ENCODE data around the gene SMARCD2.

Gene SMARCD2

DNA sequence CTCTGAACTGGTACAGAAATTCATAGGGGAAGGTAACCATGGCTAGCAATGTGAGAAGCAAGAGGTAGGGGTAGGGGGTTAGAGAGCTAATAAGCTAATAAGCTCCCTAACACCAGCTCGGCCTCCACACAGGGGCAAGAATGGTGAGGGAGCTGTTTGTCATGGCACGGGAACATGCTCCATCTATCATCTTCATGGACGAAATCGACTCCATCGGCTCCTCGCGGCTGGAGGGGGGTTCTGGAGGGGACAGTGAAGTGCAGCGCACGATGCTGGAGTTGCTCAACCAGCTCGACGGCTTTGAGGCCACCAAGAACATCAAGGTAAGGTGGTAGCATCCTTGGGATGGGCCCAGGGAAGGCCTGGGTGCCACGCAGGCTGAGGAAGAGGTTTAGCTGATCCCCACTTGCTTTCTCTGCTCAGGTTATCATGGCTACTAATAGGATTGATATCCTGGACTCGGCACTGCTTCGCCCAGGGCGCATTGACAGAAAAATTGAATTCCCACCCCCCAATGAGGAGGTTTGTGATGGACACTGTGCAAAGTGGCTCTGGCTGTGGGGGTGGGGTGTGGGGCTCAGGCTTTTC lies 11.5 kb downstream of the SMARCD2 start:
- no peak for DNase-seq

GRCh38 chr17:63830278-63830677 lies 12.2 kb downstream of the SMARCD2 start:
- DNase-seq, result no peak

DNA sequence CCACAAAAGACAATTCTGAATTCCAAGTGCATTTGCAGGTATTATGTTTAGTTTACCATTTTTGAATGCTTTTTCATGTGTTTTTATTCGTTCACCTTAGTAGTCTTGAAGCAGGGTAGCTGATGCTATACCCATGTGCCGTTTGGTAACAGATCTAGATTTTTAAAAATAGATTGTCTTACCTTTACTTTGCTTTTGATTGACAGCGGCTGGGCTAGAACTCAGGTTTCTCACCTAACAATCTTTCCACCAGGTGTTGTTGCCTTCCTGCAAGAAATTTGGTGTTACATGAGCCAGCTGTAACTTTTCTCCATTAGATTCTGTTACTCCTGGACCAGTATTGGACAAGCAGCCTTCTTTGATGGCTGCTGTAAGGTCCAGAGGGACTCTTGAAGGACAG lies 13.5 kb downstream of the SMARCD2 start:
- DNase-seq, result no peak

DNA sequence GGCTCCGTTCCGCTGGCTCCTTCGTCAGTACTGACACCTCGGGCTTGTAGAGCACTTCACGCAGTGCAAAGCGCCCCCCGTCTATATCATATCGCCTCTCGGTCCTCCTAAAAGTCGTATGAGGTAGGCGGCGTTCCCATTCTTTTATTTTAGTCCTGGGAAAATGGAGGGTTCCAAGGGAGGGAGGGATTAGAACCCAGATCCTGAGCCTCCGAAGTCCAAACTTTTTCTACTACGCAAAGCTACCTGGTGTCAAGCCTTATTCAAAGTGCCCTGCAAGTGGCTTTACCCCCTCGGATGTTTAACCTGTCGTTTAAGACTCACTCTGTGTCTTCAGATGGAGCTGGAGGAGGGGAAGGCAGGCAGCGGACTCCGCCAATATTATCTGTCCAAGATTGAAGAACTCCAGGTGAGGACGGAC lies 14.7 kb downstream of the SMARCD2 start:
- no peak for DNase-seq

DNA sequence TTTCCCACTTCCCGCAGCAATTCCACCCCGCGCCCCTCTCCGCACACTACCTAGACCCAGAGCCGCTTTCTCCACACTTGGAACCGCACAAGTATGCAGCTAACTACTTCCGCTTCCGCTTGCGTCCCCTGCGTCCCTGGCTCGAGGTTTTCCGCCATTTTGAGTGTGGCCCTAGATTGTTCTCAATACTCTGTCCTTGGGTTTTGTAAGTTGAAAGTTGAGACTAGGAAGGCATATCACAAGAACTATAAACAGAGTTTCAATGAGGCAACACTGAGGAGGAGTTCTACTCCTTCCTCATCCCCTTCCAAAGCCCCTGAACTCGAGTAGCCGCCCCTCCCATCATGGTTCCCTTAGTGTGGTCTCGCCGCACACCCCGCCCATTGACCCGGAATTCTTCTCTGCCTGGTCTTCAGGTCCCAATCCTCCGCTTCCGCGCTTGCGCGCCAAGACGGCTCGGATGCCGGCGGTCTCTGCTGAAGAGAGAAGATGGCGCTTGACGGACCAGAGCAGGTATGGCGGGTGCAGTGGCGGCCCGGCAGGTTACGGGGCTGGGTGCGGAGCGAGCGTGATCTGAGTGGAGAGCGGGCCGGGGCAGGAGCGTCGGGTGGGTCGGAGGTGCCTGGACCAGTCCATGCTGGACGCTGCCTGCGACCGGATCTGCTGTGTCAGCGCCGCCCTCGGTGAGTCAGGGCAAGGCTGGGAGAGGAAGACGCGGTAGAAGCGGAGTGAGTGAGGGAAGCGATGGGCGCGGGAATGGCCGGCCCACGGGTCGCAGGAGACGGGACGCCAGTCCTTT lies 15.3 kb downstream of the SMARCD2 start, which contains the start of the genes FTSJ3 and PSMC5:
Gene FTSJ3 (minus strand): TSS at position 662 of the 799 bp plus-strand sequence. CDS start 761 bp downstream, outside the sequence.
Gene PSMC5 (plus strand): TSS at position 430 of the 799 bp plus-strand sequence. CDS start 60 bp downstream, at position 490.
- peak; percentile 76 for DNase-seq

DNA sequence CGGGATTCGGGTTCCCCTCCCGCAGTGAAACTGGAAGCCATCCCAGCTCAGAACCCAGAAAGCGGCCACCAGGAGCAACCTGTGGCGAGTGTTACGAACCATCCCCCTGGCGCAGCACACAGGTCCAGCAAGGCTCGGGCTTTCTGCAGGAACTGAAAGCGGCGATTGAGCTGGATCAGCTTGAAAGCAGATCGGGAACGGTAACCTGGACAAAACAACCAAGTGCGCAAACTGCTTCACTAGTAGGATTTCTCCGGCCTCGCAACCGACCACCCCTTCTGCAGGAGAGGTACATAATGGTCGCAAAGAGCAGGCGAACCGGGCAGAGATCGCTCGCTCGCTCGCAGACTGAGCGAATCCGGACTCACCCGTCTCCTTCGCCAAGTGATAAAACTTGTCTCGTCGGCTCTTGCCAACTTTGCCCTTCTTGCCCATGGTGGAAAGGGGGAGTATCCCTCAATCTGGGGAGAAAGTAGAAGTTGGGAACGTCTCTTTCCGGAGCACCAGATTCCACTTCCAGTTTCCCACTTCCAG lies 15.9 kb downstream of the SMARCD2 start:
- DNase-seq, result no peak

- no peak for DNase-seq
Observed at GRCh38 chr17:63824362-63824761, 18.1 kb downstream of the SMARCD2 start.

GRCh38 chr17:63823659-63824331 lies 18.7 kb downstream of the SMARCD2 start:
- DNase-seq, result no peak

GRCh38 chr17:63822537-63822936 lies 19.9 kb downstream of the SMARCD2 start:
- DNase-seq, result no peak

GRCh38 chr17:63821804-63822203 lies 20.7 kb downstream of the SMARCD2 start:
- DNase-seq, result no peak

GRCh38 chr17:63820963-63821561 lies 21.4 kb downstream of the SMARCD2 start:
- DNase-seq, result no peak

DNA sequence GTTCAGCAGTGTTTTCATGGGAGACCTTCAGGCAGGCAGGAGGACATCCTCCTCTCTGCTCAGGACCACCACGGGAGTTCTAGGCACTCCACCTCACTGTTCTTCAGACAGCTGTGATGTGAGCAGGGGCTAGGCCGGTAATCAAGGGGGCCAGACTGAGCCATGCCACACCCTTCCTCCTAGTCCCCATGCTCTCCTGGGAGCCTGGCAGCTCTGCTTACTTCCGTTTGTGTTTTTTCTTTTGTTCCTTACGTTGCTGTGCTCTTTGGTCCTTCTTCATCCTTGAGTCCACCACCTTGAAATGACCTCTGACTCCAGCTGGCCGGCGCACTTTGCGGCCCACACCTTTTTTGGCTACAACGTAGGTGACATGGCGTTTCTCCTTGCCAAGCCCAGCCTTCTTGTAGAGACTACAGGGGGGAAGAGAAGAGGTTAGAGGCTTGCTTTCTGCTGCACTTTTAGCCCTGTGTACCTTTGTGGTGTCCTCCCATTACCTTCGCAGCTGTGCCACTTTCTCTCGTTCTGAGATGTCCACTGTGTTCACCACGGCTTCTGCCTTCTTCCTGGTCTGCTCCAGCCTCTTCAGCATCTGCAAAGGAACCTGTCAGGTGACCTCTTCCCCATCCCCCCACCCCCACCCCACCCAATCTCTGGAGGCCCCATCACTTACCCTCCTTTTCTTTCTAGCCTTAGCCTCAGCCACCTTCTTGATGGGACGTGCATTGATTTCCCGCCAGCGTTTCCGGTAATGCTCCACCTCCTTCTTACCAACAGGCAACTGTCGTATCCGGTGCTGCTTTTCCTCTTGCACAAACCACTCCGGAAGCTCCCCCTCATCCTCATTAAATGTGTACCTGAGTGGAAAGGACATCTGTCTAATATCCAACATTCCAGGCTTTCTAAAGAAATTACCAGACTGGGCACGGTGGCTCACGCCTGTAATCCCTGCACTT lies 22.6 kb downstream of the SMARCD2 start:
- no peak for DNase-seq

GRCh38 chr17:63819131-63819530 lies 23.4 kb downstream of the SMARCD2 start:
- DNase-seq, result no peak

GRCh38 chr17:63817736-63818385 lies 24.6 kb downstream of the SMARCD2 start:
- DNase-seq, result no peak

DNA sequence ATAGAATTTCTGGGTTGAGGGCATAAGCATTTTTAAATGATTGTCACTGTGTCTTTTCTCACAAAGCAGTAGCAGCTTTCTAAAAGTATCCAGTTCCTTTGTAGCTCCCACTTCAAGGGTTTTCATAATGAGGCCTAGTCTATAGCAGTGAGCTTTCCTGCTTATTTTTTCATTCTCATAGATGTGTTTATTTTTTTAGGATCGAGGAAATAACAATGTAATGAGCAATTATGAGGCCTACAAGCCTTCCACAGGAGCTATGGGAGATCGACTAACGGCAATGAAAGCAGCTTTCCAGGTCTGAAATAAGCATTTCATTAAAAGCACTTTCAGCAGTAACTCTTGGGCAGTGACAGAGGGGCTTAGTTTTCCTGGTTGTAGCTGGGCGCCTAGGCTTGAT lies 25.8 kb downstream of the SMARCD2 start:
- no peak for DNase-seq

GRCh38 chr17:63816123-63816522 lies 26.4 kb downstream of the SMARCD2 start:
- DNase-seq, result no peak

DNA sequence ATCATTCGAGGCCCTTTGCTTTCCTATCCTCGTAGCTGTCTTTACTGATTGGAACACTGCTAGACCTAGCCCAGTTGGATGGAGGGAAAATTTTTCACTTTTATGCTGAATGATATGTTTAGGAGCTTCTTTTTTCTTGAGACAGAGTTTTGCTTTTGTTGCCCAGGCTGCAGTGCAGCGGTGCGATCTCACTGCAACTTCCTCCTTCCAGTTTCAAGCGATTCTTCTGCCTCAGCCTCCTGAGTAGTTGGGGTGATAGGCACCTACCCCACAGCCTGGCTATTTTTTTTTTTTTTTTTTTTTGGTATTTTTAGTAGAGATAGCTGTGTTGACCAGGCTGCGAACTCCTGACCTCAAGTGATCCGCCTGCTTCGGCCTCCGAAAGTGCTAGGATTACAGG lies 32.5 kb downstream of the SMARCD2 start:
- DNase-seq, result no peak

DNA sequence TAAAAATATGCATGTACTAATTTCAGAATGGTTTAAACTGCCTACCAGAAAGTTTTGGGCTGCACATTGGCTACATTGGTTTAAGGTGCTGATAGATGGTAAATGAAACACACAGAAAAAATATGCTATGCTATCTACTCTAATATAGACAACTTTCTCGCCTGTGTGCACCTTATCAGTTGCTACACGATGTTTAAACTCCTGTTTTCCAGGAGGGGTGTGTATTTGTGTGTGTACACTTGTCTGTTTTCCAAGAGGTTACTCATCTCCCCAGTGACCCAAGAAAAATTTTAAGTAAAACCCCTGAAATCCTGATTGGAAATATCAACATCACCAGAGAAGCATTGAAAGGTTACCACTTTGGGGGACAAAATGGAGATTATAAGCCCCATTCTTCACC lies 36.9 kb downstream of the SMARCD2 start:
- no peak for DNase-seq

DNA sequence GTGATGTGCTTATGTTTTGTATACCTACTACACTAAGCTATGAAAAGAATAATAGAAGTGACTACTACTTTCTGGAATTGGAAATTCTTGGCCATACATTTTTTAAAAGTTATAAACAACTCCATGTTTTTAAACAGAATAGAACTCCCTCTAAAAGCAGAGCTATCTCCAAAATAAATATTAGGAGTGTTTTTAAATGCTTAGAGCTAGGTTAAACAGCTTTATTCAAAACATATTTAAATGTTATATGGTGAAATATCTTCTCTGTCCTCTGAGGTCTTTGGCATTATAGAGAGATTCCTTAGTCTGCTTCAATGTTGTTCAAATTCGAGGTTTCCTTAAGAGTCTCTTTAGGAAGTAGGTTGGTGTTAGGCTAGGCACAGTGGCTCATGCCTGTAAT lies 38.2 kb downstream of the SMARCD2 start:
- DNase-seq, result no peak

- DNase-seq, result no peak
Observed at GRCh38 chr17:63800783-63801182, 41.7 kb downstream of the SMARCD2 start.

DNA sequence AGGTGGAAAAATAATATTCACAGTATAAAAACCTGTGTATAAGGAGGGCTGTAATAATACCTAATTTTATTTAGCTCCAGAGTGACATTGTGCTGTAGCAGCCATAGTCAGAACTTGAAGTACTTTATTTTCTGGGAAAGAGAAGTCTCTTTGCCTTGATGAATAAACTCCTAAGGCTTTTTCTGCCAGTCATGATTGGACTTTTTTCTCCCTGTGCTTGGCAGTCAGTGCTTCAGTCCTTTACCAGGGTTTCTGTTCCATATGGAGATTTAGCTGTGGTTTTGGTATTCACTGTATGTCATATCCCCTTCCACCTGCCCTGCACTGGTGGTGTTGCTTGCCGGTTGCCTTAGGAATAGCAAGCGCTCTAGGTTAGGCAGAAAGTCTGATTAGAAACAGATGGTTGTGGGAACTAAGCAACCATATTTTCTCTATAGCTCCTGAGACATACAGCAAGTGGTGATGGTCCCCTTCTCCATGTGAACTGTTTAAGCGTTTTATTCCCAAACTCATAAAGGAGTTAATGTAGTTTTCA lies 43.8 kb downstream of the SMARCD2 start:
- no peak for DNase-seq
